Keratinocyte (primary cell): Measurements from ENCODE around the gene SGMS2. TPM values are rescaled to one million over a fixed set of nuclear protein-coding genes. Genes with fewer than 3 reads are reported as not detected.

Source experiments
- DNase-seq: peaks from one replicate; pipeline ENCODE4 v3.0.0-alpha.2; 2011; ENCODE audit warnings: low read depth, missing footprints, low spot score
- FAIRE-seq: peaks from 2 replicates; lab custom pipeline; 2011; peaks lifted over from hg19 to GRCh38; lab: Jason Lieb, UNC
- H2AFZ ChIP-seq: 2 replicates; pipeline ENCODE4 v1.6.0; 2012; ENCODE audit warnings: low read length, control low read depth, inconsistent platforms; ENCODE audit not compliant: control insufficient read depth
- H3K27ac ChIP-seq: 2 replicates; pipeline ENCODE4 v1.5.1; 2011; ENCODE audit warnings: low read length; ENCODE audit not compliant: control insufficient read depth, insufficient read depth
- H3K27me3 ChIP-seq: 3 replicates; pipeline ENCODE4 v1.6.0; 2011; ENCODE audit warnings: low read length; ENCODE audit not compliant: control insufficient read depth, insufficient read depth; ENCODE audit errors: extremely low read depth
- H3K36me3 ChIP-seq, 2 experiments: 2 replicates in 1 of 2; 3 replicates in 1 of 2; pipeline ENCODE4 v1.5.1; 2011; ENCODE audit warnings: low read length in 2 of 2, mild to moderate bottlenecking in 1 of 2; ENCODE audit not compliant: control insufficient read depth in 2 of 2, insufficient read depth in 2 of 2; ENCODE audit errors: extremely low read depth in 1 of 2
- H3K4me1 ChIP-seq: 3 replicates; pipeline ENCODE4 v1.5.1; 2011; ENCODE audit warnings: low read length; ENCODE audit not compliant: control insufficient read depth, insufficient read depth; ENCODE audit errors: extremely low read depth
- H3K4me2 ChIP-seq: 3 replicates; pipeline ENCODE4 v1.6.0; 2011; ENCODE audit warnings: low read depth, low read length; ENCODE audit not compliant: control insufficient read depth, insufficient read depth; ENCODE audit errors: extremely low read depth
- H3K4me3 ChIP-seq, 3 experiments: fragments of 200-600 bp in 1 of 3; sonication (generic) in 1 of 3; 2 replicates in 2 of 3; 3 replicates in 1 of 3; pipeline ENCODE4 v1.5.1; 2011 to 2016; ENCODE audit warnings: low read length in 3 of 3, mild to moderate bottlenecking in 3 of 3, control low read depth in 2 of 3, inconsistent platforms in 1 of 3, low read depth in 1 of 3, mixed read lengths in 1 of 3, mixed run types in 1 of 3, moderate library complexity in 1 of 3; ENCODE audit not compliant: control insufficient read depth in 2 of 3, insufficient read depth in 2 of 3; ENCODE audit errors: extremely low read depth in 1 of 3
- H3K79me2 ChIP-seq: 2 replicates; pipeline ENCODE4 v1.6.0; 2012; ENCODE audit warnings: low read length; ENCODE audit not compliant: control insufficient read depth, insufficient read depth
- H3K9ac ChIP-seq: 3 replicates; pipeline ENCODE4 v1.6.0; 2011; ENCODE audit warnings: low read length; ENCODE audit not compliant: control insufficient read depth, insufficient read depth; ENCODE audit errors: extremely low read depth
- H3K9me1 ChIP-seq: 3 replicates; pipeline ENCODE4 v1.6.0; 2011; ENCODE audit warnings: low read length; ENCODE audit not compliant: control insufficient read depth, insufficient read depth; ENCODE audit errors: extremely low read depth
- H3K9me3 ChIP-seq: 2 replicates; pipeline ENCODE4 v1.5.1; 2012; ENCODE audit warnings: low read depth, low read length; ENCODE audit not compliant: control insufficient read depth
- H4K20me1 ChIP-seq: 3 replicates; pipeline ENCODE4 v1.6.0; 2011; ENCODE audit warnings: low read length; ENCODE audit not compliant: control insufficient read depth, insufficient read depth; ENCODE audit errors: extremely low read depth
- CTCF ChIP-seq, 3 experiments: IDR thresholded peaks in 1 of 3; conservative IDR thresholded peaks in 1 of 3; optimal IDR thresholded peaks in 1 of 3; 2 replicates in 2 of 3; 3 replicates in 1 of 3; pipeline versions ENCODE3 to v1.5.1; 2011; ENCODE audit warnings: low read length in 3 of 3, mild to moderate bottlenecking in 3 of 3, moderate library complexity in 2 of 3, control low read depth in 1 of 3, inconsistent platforms in 1 of 3; ENCODE audit not compliant: insufficient read depth in 2 of 3; ENCODE audit errors: extremely low read depth in 1 of 3
- EZH2 ChIP-seq: IDR thresholded peaks from one replicate; pipeline ENCODE4 v1.6.1; 2012; ENCODE audit warnings: inconsistent platforms, mild to moderate bottlenecking, low read length, moderate library complexity
- dilution Hi-C: fragments of 300-500 bp; cut with MboI; formaldehyde crosslinking; loops from one replicate; pipeline ENCODE4 v1.7.0; 2020; ENCODE audit warnings: low sequenced_read_pairs; ENCODE audit not compliant: extremely low pct_ligation_motif_present
- polyA plus RNA-seq, 5 experiments: library from polyadenylated mRNA; depleted of rRNA in 3 of 5; stranded (reverse) in 3 of 5; stranded (forward) in 1 of 5; unstranded in 1 of 5; fragments of >200 nt; gene quantifications; 1 replicate in 1 of 5; 2 replicates in 3 of 5; 3 replicates in 1 of 5; pipeline versions ENCODE4 v1.2.1 to v1.2.3, GENCODE V29; 2011 to 2012; ENCODE audit warnings: missing spikeins in 2 of 5, low read depth in 1 of 5, low replicate concordance in 1 of 5

The SGMS2 gene
- polyA plus RNA-seq, 1 donor (not counting 4 experiments of a cell fraction or from before 2014, with no cell fraction given) = 38.5 TPM

- no peaks in the 10 kb centered on the region for H3K79me2 ChIP-seq
- H3K9me1 ChIP-seq = no peaks in the 10 kb centered on the region
- no peak overlapping the region for H3K4me2 ChIP-seq
- H3K4me1 ChIP-seq = no peaks in the 10 kb centered on the region
- peak; percentile 19 for DNase-seq
- no peak overlapping the region for H3K27ac ChIP-seq
- no peak overlapping the region for H2AFZ ChIP-seq
- peak; percentile 61 for FAIRE-seq
- no peak overlapping the region for H3K4me3 ChIP-seq
- no peaks in the 10 kb centered on the region for H3K27me3 ChIP-seq
- H4K20me1 ChIP-seq = no peaks in the 10 kb centered on the region
- dilution Hi-C loops = loop anchor here (25.0 kb wide), 1 partner anchor 151 kb away; no protein-coding TSS in a partner anchor
- peaks cover 6 to 9% of the 10 kb centered on the region in 2 experiments for H3K36me3 ChIP-seq
- H3K9me3 ChIP-seq = no peaks in the 10 kb centered on the region
- no peak overlapping the region for H3K9ac ChIP-seq
- TF ChIP-seq EZH2 = no peak
- peak; percentile 42 to 52 (median 52) for TF ChIP-seq CTCF (optimal IDR thresholded peaks at IDR 0.05 in 1 of 3, IDR thresholded peaks at IDR 0.05 in 1 of 3, conservative IDR thresholded peaks at IDR 0.05 in 1 of 3; ENCODE audit: extremely low read depth in 1 of 3, insufficient read depth in 2 of 3, low read length in 3 of 3)
These were observed 88.7 kb downstream of the SGMS2 start for GRCh38 chr4:107913283-107913899.

- Histone ChIP-seq H3K9me1 (no peaks in the 10 kb centered on the region), H3K79me2 (no peaks in the 10 kb centered on the region), H3K27me3 (no peaks in the 10 kb centered on the region), H3K9ac (no peak overlapping the region), H3K4me3 (no peak overlapping the region), H3K36me3 (peaks cover 3 to 7% of the 10 kb centered on the region in 2 experiments), H3K9me3 (no peaks in the 10 kb centered on the region), H4K20me1 (no peaks in the 10 kb centered on the region), H3K4me2 (no peak overlapping the region), H3K27ac (no peak overlapping the region), H2AFZ (no peak overlapping the region), H3K4me1 (no peaks in the 10 kb centered on the region)
- TF ChIP-seq CTCF (optimal IDR thresholded peaks at IDR 0.05 in 1 of 3, IDR thresholded peaks at IDR 0.05 in 1 of 3, conservative IDR thresholded peaks at IDR 0.05 in 1 of 3; ENCODE audit: extremely low read depth in 1 of 3, insufficient read depth in 2 of 3, low read length in 3 of 3) = no peak
- TF ChIP-seq EZH2 = no peak
- FAIRE-seq (no peak), DNase-seq (no peak)
- dilution Hi-C loops = loop anchor here (25.0 kb wide), 1 partner anchor 153 kb away; no protein-coding TSS in a partner anchor
These were observed 90.5 kb downstream of the SGMS2 start for GRCh38 chr4:107915220-107915619.
